ENCODE data around the gene FARP1.
A peak's percentile ranks its signal among the peaks of the same experiment; 100 is the strongest.

The FARP1 gene

DNA sequence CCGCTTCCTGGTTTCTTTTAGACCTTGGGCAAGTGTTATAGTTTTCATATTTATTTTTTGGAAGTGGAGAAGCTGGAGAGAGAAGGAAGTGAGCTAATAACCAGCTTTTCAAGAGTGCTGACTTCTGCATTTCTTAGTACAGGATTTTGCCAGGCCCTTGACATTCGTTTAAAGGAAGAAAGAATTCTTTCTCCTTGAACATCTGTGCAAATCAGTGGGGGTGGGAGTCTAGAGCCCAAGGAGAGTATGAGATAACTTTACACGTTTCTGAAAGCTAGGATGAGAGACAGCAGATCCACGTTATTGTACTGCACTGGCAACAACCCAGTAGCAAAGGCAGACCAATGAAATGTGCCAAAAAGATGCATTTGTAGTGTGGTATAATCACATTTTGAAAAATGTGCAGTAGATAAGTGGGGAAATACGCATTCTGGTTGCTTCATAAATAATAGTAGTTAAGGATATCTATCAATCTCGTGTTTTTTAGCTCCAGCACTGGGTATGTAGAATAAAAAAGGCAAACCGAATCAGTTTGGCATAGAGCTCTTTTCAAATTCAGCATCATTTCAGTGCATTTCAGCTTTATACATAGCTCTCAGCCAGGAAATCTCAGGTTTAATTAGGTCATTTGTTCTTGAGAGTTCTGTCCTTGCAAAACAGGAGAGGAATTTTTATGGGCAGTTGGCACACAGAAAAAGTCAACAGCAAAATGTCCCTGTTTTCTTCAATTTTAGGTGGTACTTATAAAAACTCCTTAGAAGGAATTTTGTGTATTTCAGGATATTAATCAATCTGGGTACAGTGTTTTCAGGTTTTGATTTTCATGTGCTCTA lies 29.9 kb downstream of the FARP1 start:
- no peak overlapping the region for H3K4me3 ChIP-seq (ENCODE audit: low read length)
- DNase-seq (ENCODE audit: low read depth), result no peak
- no peak for TF ChIP-seq CTCF (conservative IDR thresholded peaks at IDR 0.05; ENCODE audit: low read depth, low read length)

GRCh38 chr13:98173431-98174152 lies 30.7 kb downstream of the FARP1 start:
- no peak for TF ChIP-seq CTCF (conservative IDR thresholded peaks at IDR 0.05; ENCODE audit: low read depth, low read length)
- DNase-seq (ENCODE audit: low read depth), result peak; percentile 89
- no peak overlapping the region for H3K4me3 ChIP-seq (ENCODE audit: low read length)

DNA sequence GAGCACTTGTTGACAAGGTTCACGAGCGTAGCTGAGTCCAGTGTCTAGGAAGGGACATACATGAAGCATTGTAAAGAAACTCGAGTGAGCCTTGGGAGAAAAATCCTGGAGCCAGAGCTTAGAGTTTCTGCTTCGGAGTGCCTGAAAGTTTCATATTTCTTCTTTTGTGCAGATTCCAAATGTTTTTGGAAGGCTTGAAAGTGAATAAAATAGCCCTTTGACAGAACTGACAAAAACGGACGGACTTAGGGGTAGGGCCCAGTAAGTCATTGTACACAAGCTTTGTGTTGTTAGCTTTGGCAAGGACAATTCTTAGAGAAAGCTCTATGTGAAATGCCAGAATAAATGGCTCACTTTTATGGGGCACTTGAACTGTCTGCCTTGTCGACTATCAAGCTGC lies 31.4 kb downstream of the FARP1 start:
- no peak for TF ChIP-seq CTCF (conservative IDR thresholded peaks at IDR 0.05; ENCODE audit: low read depth, low read length)
- H3K4me3 ChIP-seq (ENCODE audit: low read length), result no peak overlapping the region
- DNase-seq (ENCODE audit: low read depth), result no peak

- DNase-seq (ENCODE audit: low read depth), result no peak
- no peak for TF ChIP-seq CTCF (conservative IDR thresholded peaks at IDR 0.05; ENCODE audit: low read depth, low read length)
- no peak overlapping the region for H3K4me3 ChIP-seq (ENCODE audit: low read length)
These were observed 32.1 kb downstream of the FARP1 start for GRCh38 chr13:98175043-98175442.

DNA sequence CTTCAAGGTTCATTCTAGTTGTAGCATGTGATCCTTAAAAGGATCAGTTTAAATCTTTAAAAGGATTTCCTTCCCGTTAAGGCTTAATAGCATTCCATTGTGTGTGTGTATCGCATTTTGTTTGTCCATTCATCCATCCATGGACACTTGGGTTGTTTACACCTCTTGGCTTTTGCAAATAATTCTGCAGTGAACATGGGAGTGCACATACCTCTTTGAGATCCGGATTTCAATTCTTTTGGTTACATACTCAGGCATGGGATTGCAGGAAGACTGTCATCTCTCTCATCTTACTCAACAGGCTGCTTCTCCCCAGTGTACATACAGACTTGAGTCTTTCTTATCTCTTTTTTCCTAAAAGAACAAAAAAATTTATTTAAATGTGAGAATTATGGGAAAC lies 32.9 kb downstream of the FARP1 start:
- no peak for TF ChIP-seq CTCF (conservative IDR thresholded peaks at IDR 0.05; ENCODE audit: low read depth, low read length)
- H3K4me3 ChIP-seq (ENCODE audit: low read length), result no peak overlapping the region
- DNase-seq (ENCODE audit: low read depth), result peak; percentile 35

GRCh38 chr13:98176777-98177608 lies 34.1 kb downstream of the FARP1 start, which contains the start of gene RNF113B:
Gene RNF113B (minus strand): TSS chr13:98177269. CDS start chr13:98177236, 33 bp downstream.
- H3K4me3 ChIP-seq (ENCODE audit: low read length), result no peak within 1 kb of the TSS
- no peak for TF ChIP-seq CTCF (conservative IDR thresholded peaks at IDR 0.05; ENCODE audit: low read depth, low read length)
- DNase-seq (ENCODE audit: low read depth), result no peak

All from retinal pigment epithelial cell (primary cell).